GM12801 (cell line): ENCODE measurements around the gene TNFAIP2.

ENCODE experiments used
- TF ChIP-seq, protein P1 (sequence below): IDR thresholded peaks from one replicate; pipeline ENCODE4 v1.5.1; 2011; ENCODE audit warnings: control low read depth; ENCODE audit not compliant: insufficient read length; ENCODE audit errors: extremely low read depth

TNFAIP2 gene

DNA sequence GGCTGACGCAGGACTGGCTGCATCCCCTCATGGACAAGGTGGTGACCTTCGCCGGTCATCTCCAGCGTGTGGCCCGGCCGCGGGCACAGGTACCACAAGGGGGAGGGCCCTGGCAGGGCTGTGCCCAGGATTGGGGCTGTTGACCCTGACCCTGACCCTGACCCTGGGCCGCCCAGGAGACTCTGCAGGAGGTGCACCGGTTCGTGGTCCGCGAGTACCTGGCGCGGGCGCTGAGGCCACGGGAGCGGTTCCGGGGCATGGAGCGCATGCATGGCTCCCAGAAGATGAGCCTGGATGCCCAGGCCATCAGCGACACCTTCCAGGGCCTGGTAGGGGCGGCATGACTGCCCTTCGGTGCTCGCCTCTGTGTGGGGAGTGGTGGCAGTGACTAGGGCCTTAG is 15.8 kb upstream of the TNFAIP2 start:
- TF ChIP-seq, protein P1, sequence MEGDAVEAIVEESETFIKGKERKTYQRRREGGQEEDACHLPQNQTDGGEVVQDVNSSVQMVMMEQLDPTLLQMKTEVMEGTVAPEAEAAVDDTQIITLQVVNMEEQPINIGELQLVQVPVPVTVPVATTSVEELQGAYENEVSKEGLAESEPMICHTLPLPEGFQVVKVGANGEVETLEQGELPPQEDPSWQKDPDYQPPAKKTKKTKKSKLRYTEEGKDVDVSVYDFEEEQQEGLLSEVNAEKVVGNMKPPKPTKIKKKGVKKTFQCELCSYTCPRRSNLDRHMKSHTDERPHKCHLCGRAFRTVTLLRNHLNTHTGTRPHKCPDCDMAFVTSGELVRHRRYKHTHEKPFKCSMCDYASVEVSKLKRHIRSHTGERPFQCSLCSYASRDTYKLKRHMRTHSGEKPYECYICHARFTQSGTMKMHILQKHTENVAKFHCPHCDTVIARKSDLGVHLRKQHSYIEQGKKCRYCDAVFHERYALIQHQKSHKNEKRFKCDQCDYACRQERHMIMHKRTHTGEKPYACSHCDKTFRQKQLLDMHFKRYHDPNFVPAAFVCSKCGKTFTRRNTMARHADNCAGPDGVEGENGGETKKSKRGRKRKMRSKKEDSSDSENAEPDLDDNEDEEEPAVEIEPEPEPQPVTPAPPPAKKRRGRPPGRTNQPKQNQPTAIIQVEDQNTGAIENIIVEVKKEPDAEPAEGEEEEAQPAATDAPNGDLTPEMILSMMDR, result no peak

GRCh38 chr14:103107941-103108748 is 15.1 kb upstream of the TNFAIP2 start:
- TF ChIP-seq, protein P1, result no peak

- TF ChIP-seq, protein P1, result no peak
Measured at GRCh38 chr14:103108749-103109207, 14.5 kb upstream of the TNFAIP2 start.

- TF ChIP-seq, protein P1, result no peak
Measured at GRCh38 chr14:103109535-103110441, 13.5 kb upstream of the TNFAIP2 start.

GRCh38 chr14:103110681-103111231 is 12.5 kb upstream of the TNFAIP2 start:
- TF ChIP-seq, protein P1, result no peak

GRCh38 chr14:103111232-103111868 is 11.9 kb upstream of the TNFAIP2 start:
- TF ChIP-seq, protein P1, result no peak
